Psoas muscle (tissue), 8 donors: ENCODE results near the gene PEPD. TPM values are rescaled to one million over a fixed set of nuclear protein-coding genes. Genes with fewer than 3 reads are reported as not detected.

ENCODE experiments used
- ATAC-seq, 4 donors: fragments of 200-7000 bp; cut with Tn5 transposase; one replicate each; pipeline ENCODE4 v1.9.1; 2020; ENCODE audit warnings: moderate library complexity in 3 of 4, mild to moderate bottlenecking in 2 of 4
- DNase-seq, 2 donors: peaks; one replicate each; pipeline ENCODE4 v3.0.0-alpha.2; 2020
- H3K27ac ChIP-seq: fragments of 200-600 bp; one replicate; pipeline ENCODE4 v1.8.0; 2022
- H3K27me3 ChIP-seq, 3 donors: fragments of 200-600 bp in 1 of 3; one replicate each; pipeline versions ENCODE4 v1.6.1 to v1.8.0; 2013 to 2022; ENCODE audit warnings: low read length in 2 of 3, mild to moderate bottlenecking in 2 of 3, moderate library complexity in 1 of 3; ENCODE audit not compliant: insufficient read depth in 3 of 3
- H3K36me3 ChIP-seq, 2 donors: fragments of 200-600 bp in 1 of 2; one replicate each; pipeline versions ENCODE4 v1.6.1 to v1.8.0; 2013 to 2022; ENCODE audit warnings: low read depth in 1 of 2, mild to moderate bottlenecking in 1 of 2, moderate library complexity in 1 of 2; ENCODE audit not compliant: insufficient read depth in 1 of 2
- H3K4me1 ChIP-seq: fragments of 200-600 bp; one replicate; pipeline ENCODE4 v1.8.0; 2022
- H3K4me3 ChIP-seq: fragments of 200-600 bp; one replicate; pipeline ENCODE4 v1.8.0; 2022; ENCODE audit warnings: mild to moderate bottlenecking
- H3K9me3 ChIP-seq: fragments of 200-600 bp; one replicate; pipeline ENCODE4 v1.8.0; 2022
- CTCF ChIP-seq: fragments of 200-600 bp; IDR thresholded peaks from one replicate; pipeline ENCODE4 v1.8.0; 2022; ENCODE audit warnings: antibody characterized with exemption
- WGBS, 3 donors: extraction: QIAGEN DNeasy Blood & Tissue Kit; methylation state at CpG; one replicate each; pipeline versions ENCODE4 v1.1.6 to v1.1.7; 2013; 5-methylcytosine and 5-hydroxymethylcytosine counted together
- intact Hi-C, 2 donors: fragments of 100-400 bp; cut with DNase I; formaldehyde crosslinking; loops; one replicate each; pipeline versions ENCODE4 v1.11.0 to v1.14.2; 2022
- polyA plus RNA-seq, 3 donors: library from polyadenylated mRNA; stranded (reverse); fragments of 200-250 nt; gene quantifications; one replicate each; pipeline ENCODE4 v1.2.3, GENCODE V29; 2013
- total RNA-seq, 4 donors: library from RNA; stranded (reverse); fragmentation: NEBNext Ultra II Directional in 2 of 4; extraction: Animal tissue kit (Norgen Biotek cat#: 25700) in 2 of 4; gene quantifications; one replicate each; pipeline versions ENCODE4 v1.2.1 to v1.2.4, GENCODE V29; 2021 to 2023
- donor health status: healthy with polysubstance abuse.
- donor health status: DM: no; HTN: no; CAD: no; lungs with moderate emphysema.
- donor health status: Bipolar disorder and iron deficiency.
- donor health status: healthy.
- donor health status: DM: yes; HTN: yes; CAD: no.
- donor health status: DM: no; HTN: no; CAD: no.
- donor health status: DM: no; HTN: no; CAD: no.
- donor health status: DM: yes; HTN: yes; CAD: no.

The PEPD gene
- total and polyA plus RNA-seq, 7 donors, result 26.3 to 40.2 (median 35.1) TPM

GRCh38 chr19:33486936-33487811 lies 34.4 kb downstream of the PEPD start:
- peak overlapping the region; percentile 78 for H3K27ac ChIP-seq
- ATAC-seq (peak; percentile 92 to 96 (median 94)), DNase-seq (peak in 1 of 2 donors; percentile 65)
- no peaks in the 10 kb centered on the region for H3K27me3 ChIP-seq
- intact Hi-C loops, result no loop called here
- peaks cover 13% of the 10 kb centered on the region for H3K4me1 ChIP-seq
- H3K36me3 ChIP-seq, result peaks cover 0 to 4% of the 10 kb centered on the region in 2 donors
- no peak for TF ChIP-seq CTCF
- no peaks in the 10 kb centered on the region for H3K9me3 ChIP-seq
- WGBS, 3 donors, result 45 to 58% (median 51%) methylated on average over 22 to 23 of the region's 23 CpGs
- peak overlapping the region; percentile 46 for H3K4me3 ChIP-seq

- no peak for TF ChIP-seq CTCF
- Histone ChIP-seq H3K27ac (peak overlapping the region; percentile 78), H3K9me3 (no peaks in the 10 kb centered on the region), H3K4me3 (no peak overlapping the region), H3K27me3 (no peaks in the 10 kb centered on the region), H3K4me1 (peaks cover 13% of the 10 kb centered on the region), H3K36me3 (peaks cover 0 to 4% of the 10 kb centered on the region in 2 donors)
- intact Hi-C loops, result no loop called here
- ATAC-seq (peak in 2 of 4 donors; percentile 6 to 29), DNase-seq (no peak)
- WGBS, 3 donors, result 80 to 87% (median 84%) methylated on average over 8 of the region's 8 CpGs
These were observed 35.2 kb downstream of the PEPD start for GRCh38 chr19:33486407-33486806.

GRCh38 chr19:33484226-33484774 lies 37.3 kb downstream of the PEPD start:
- no peak overlapping the region for H3K4me3 ChIP-seq
- ATAC-seq, result peak in 1 of 4 donors; percentile 26
- no peak for TF ChIP-seq CTCF
- H3K27ac ChIP-seq, result no peak overlapping the region
- intact Hi-C loops, result no loop called here
- peaks cover 13% of the 10 kb centered on the region for H3K4me1 ChIP-seq
- H3K36me3 ChIP-seq, result peaks cover 0 to 4% of the 10 kb centered on the region in 2 donors
- no peaks in the 10 kb centered on the region for H3K27me3 ChIP-seq
- DNase-seq, result no peak
- 93 to 94% (median 94%) methylated on average over 8 of the region's 8 CpGs for WGBS, 3 donors
- no peaks in the 10 kb centered on the region for H3K9me3 ChIP-seq

GRCh38 chr19:33482476-33482875 lies 39.1 kb downstream of the PEPD start:
- H3K27me3 ChIP-seq, result no peaks in the 10 kb centered on the region
- no peak for DNase-seq
- H3K27ac ChIP-seq, result no peak overlapping the region
- peaks cover 12% of the 10 kb centered on the region for H3K4me1 ChIP-seq
- no peaks in the 10 kb centered on the region for H3K9me3 ChIP-seq
- TF ChIP-seq CTCF, result no peak
- no peak for ATAC-seq
- intact Hi-C loops, result no loop called here
- 70 to 77% (median 71%) methylated on average over 3 of the region's 3 CpGs for WGBS, 3 donors
- H3K36me3 ChIP-seq, result peaks cover 0 to 6% of the 10 kb centered on the region in 2 donors
- no peak overlapping the region for H3K4me3 ChIP-seq
